DOHH2 (cell line): ENCODE measurements around the gene LBR.

Experiments
- CTCF ChIP-seq: fragments of 200-600 bp; sonication (generic); IDR thresholded peaks from one replicate; pipeline ENCODE4 v1.5.1; 2014; ENCODE audit warnings: antibody characterized with exemption, mild to moderate bottlenecking, low read depth, low read length; ENCODE audit not compliant: poor library complexity, severe bottlenecking
- EZH2phosphoT487 ChIP-seq: fragments of 200-600 bp; sonication (generic); IDR thresholded peaks from 2 replicates; pipeline ENCODE4 v1.6.1; 2017; ENCODE audit warnings: borderline replicate concordance, mild to moderate bottlenecking, antibody characterized with exemption, low read length, moderate library complexity, mixed read lengths

GRCh38 chr1:225428068-225428880 is 436 bp upstream of the LBR start:
- TF ChIP-seq CTCF (no peak), EZH2phosphoT487 (no peak)
